CD4-positive, alpha-beta T cell treated with Interleukin-6 for 4 hours (primary cell): Measurements from ENCODE around the gene KRTAP8-1.

Experiments
- DNase-seq: peaks from one replicate; pipeline ENCODE4 v3.0.0-alpha.2; 2020; ENCODE audit warnings: mixed read lengths

KRTAP8-1 gene

DNA sequence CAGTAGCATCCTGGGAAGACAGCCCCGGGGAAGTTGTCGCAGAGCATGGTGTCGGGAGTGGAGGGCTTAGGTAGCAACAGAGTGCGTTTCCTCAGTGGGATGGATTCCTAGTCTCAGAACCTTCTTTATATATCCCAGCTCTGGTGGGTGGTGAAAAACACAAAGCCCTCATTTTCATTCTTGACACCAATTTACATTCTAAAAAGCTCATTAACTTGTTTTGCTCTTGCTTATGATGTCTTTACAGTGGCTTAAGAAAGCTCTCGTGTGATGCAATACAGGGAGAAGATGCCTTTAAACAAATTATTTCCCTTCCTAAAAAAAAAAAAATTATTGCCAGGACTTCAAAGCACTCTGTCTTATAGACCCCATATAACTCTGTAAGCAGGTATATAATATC lies at the start of gene KRTAP8-1:
Gene KRTAP8-1 (minus strand): TSS at position 101 of the 400 bp plus-strand sequence. CDS start 54 bp downstream, at position 47.
- DNase-seq, result no peak

DNA sequence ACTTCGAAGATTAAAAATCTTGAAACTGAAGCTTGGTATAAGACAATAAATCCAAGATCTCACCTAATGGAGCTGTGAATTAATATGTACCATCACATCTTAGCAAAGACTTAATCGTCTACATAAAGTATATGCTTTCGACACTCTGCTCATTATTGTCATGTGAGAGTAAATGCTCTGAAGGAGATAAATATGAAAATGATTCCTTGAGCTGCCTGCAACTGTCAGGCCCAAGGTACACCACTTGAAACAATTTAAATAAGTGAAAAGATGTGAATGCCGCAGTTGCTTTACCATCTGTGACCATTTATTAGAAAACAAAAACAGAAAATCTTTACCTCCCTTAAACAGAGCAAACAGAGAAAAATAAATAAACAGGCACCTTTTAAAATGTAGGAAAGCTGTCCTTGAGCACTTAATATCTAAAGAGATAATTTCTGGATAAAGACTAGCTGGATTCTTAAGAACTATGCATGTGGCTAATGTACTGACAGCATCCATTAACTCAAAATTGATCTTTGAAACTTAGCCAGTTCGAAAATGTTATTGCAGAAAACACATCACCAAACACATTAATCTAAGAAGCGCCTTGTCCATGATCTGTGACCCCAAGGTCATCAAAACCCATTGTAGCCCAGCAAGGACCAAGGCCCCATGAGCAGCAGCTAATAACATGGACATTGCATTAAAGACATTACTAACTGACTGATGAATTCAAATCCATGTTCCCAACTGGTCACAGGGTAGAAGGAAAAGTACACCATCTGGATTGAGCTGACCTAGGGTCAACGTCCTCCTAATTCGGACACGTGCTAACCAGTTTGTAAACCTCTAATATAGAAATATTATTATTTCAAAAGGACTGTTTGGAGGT lies 34.8 kb upstream of the KRTAP8-1 start:
- no peak for DNase-seq

DNA sequence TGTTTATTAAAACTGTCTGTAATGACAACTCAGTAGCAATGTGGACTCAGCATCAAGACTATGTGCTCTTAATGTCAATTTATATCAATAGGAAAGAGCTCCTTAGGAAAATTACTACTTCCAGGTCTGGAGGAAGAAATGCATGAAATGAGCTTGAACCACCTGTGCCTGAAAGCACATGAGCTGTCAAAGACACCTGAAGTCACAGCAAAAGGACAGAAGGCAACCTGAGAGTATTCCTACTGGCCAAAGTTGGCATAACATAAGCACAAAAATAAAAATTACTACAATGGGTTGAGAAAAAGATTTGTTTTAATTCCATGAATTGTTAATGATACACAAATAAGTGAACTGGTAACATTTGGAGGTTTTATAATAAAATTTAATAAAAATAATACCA lies 29.9 kb upstream of the KRTAP8-1 start:
- DNase-seq, result no peak

DNA sequence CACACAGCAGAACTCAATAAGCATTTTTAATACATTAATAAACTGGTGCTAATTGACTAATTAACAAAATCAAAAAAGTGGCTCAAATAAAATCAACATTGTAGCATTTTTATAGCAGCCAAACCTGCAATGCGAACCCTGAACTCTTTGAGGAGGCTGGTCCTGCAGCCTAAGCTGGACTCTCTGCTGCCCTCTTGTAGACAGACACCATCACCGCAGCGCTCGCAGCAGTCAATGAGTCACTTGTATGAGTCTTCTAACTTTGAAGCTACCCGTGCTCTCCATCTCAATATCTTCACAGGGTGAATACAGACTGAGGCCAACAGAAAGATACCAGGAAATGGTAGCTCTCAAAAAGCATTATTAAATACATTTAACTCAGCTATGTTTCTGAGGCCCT lies 26.2 kb upstream of the KRTAP8-1 start:
- DNase-seq, result peak; percentile 3

- no peak for DNase-seq
Observed at GRCh38 chr21:30838536-30838935, 25.5 kb upstream of the KRTAP8-1 start.

GRCh38 chr21:30831194-30831765 lies 18.2 kb upstream of the KRTAP8-1 start:
- DNase-seq, result peak; percentile 52

DNA sequence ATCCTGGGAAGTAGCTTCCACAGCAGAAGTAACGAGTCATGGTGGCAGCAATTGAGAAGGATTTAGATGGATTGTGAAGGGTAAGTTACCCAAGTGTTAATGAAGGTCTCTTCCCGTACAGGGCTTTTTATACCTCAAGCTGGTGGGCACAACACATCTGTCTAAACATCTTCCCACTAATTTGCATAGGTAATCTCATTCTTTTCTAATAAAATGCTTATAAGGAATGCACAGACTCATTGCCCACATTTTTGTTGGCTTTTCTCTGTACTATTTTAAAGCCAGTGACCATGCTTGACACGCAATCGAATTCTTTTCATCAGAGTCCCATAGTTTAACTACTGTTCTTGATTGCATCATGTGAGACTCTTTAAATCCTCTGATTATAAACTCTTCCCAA lies 16.6 kb upstream of the KRTAP8-1 start, which contains the start of gene KRTAP7-1:
Gene KRTAP7-1 (minus strand): TSS at position 101 of the 400 bp plus-strand sequence. CDS start 61 bp downstream, at position 40.
- DNase-seq, result no peak

DNA sequence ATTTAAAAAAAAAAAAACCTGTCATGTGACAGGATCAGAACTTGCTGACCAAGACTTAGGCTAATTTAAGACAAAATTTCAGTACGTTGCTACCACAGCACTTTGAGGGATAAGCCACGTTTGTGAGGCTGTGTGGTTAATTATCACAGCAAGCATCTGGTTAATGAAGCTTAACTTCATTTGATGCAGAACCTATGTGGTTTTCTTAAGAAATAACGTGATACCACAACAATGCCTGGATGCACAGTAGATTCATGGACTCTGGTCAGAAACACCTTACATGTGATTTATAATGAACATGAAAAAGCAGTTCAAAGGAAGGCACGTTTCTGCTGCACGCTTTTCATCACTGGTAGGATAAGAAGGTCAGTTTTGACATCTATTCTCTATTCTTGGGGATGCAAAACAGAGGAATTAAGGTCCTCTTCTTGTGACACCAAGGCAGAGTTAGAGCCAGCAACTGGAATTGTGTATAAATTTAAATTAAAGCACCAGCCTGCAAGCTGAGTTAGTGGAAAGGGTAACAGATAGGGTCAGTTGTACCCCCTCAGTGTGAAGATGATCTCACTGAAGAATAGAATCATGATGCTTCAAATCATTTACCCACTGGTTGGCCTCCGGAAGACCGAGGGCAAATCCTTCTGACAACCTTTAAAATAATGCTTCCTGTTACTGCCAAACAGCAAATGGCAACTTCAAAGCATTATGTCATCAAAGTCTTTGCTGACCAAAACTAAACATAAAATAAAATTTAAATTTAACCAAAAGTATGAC lies 6.0 kb upstream of the KRTAP8-1 start:
- no peak for DNase-seq

DNA sequence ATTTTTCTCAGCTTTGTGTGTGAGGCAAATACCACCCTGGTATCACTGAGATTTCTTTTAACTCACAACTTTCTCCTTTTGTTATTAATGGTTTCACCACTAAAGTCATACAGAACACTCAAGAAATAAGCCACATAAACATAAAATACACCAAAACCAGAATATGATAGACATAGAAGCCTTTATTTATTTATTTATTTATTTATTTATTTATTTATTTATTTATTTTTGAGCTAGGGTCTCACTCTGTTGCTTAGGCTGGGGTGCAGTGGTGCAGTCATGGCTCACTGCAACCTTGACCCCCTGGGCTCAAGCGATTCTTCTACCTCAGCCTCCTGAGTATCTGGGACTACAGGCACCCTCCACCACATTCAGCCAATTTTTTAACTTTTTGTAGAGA lies 12.5 kb downstream of the KRTAP8-1 start:
- no peak for DNase-seq

GRCh38 chr21:30793581-30794314 lies 19.3 kb downstream of the KRTAP8-1 start:
- no peak for DNase-seq

GRCh38 chr21:30779249-30779648 lies 33.8 kb downstream of the KRTAP8-1 start:
- no peak for DNase-seq

DNA sequence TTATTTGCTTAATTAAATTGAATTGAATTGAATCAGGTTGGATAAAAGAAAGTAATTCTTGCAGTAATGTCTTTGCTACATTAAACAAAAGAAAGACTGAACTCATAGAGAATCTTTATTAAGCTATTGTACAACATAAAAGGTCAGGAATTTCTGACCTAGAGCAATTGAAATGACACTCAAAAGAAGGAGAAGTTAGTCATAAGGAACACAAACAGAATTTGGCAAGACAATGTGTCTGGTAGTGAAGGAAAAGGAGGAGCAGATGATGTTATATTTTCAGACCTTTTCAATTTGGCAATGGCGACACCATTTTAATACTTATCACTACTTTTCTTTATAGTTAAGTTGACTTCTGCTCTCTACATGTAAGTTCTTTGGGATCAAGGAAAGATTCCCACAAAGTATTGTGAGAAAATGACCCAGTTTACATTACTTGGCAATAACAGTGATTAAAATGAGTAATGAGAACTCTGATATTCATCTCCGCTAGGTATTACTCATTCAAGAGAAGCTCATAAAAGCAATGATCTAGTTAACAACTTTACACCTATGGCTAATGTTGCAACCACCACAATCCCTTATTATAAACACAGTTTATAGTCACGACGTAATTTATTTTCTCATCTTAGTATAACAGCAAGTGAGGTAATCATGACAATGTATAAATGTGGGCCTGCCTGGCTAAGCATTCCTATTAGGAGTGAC lies 43.2 kb downstream of the KRTAP8-1 start:
- no peak for DNase-seq
